A549 treated with DMSO at 1 μM for 4 hours (cell line): ENCODE data around the gene MRS2. TPM values are rescaled to one million over a fixed set of nuclear protein-coding genes. Genes with fewer than 3 reads are reported as not detected.

Experiments used
- total RNA-seq: library from RNA; stranded (reverse); fragments of 200-300 nt; extraction: Qiagen RNA extraction; gene quantifications from 5 replicates; pipeline ENCODE4 v1.2.3, GENCODE V29; 2022; ENCODE audit warnings: low read depth

The MRS2 gene
- total RNA-seq, result 17.9 to 24.2 TPM (median 21.4 TPM) in 5 replicates

DNA sequence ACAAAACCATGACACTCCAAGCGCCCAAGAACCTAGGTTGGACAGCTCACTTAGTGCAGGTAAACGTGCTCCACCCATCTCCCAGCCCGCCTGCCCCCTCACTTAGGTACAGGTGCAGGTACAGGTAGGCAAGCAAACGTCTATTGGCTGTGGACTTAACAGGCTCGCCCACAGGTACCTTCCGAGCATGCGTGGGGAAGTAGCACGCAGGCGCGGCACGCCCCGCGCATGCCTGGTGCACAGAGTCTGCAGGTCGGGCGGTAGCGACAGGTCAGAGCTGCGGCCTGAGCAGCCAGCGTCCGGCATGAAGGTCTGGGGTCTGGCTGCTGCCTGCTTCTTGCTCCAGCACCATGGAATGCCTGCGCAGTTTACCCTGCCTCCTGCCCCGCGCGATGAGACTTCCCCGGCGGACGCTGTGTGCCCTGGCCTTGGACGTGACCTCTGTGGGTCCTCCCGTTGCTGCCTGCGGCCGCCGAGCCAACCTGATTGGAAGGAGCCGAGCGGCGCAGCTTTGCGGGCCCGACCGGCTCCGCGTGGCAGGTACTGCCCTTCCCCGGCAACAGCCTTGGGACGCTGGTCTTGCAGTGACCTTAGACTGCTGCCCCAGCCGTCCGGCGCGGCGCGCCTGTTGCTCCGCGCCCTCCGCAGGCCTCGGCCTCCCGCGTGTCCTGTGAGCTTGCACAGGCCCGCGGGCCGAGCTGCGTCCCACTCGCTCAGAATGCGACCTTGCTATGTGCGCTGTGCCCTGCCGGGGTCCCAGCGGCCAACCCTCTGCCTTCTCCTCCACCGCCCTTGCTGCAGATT lies at the start of gene MRS2:
MRS2 (plus strand) TSS at position 240 of the 804 bp plus-strand sequence; CDS start at position 351, 111 bp downstream.

DNA sequence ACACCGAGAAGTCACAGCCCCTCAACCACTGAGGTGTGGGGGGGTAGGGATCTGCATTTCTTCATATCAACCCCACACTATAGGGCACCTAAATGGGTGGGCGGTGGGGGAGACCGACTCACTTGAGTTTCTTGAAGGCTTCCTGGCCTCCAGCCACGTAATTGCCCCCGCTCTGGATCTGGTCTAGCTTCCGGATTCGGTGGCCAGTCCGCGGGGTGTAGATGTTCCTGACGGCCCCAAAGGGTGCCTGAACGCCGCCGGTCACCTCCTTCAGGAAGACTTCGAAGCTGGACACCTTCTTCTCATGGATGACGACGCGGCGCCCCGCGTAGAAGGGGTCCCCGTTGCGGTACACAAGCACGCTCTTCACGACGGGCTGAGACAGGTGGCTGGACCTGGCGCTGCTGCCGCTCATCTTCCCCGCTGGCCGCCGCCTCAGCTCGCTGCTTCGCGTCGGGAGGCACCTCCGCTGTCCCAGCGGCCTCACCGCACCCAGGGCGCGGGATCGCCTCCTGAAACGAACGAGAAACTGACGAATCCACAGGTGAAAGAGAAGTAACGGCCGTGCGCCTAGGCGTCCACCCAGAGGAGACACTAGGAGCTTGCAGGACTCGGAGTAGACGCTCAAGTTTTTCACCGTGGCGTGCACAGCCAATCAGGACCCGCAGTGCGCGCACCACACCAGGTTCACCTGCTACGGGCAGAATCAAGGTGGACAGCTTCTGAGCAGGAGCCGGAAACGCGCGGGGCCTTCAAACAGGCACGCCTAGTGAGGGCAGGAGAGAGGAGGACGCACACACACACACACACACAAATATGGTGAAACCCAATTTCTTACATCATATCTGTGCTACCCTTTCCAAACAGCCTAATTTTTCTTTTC lies 45.2 kb upstream of the MRS2 start, which contains the start of gene DCDC2:
DCDC2 (minus strand) TSS at position 724 of the 883 bp plus-strand sequence; CDS start at position 415, 309 bp downstream.

Other genes starting within 250 kb of the MRS2 start
- gene DCDC2, start 44.9 kb upstream of the MRS2 start, total RNA-seq, result 3.3 to 4.1 TPM (median 3.8 TPM) in 5 replicates
- 0.84 to 1.1 TPM (median 0.91 TPM) in 5 replicates for gene GPLD1, start 86.6 kb downstream of the MRS2 start, total RNA-seq
- 6.6 to 8.7 TPM (median 8.4 TPM) in 5 replicates for gene ALDH5A1, start 92.0 kb downstream of the MRS2 start, total RNA-seq
- gene KIAA0319, start 243.3 kb downstream of the MRS2 start, total RNA-seq, result 2.9 to 3.5 TPM (median 3.2 TPM) in 5 replicates